Measurements from ENCODE around the gene ITPR1.

Gene ITPR1

DNA sequence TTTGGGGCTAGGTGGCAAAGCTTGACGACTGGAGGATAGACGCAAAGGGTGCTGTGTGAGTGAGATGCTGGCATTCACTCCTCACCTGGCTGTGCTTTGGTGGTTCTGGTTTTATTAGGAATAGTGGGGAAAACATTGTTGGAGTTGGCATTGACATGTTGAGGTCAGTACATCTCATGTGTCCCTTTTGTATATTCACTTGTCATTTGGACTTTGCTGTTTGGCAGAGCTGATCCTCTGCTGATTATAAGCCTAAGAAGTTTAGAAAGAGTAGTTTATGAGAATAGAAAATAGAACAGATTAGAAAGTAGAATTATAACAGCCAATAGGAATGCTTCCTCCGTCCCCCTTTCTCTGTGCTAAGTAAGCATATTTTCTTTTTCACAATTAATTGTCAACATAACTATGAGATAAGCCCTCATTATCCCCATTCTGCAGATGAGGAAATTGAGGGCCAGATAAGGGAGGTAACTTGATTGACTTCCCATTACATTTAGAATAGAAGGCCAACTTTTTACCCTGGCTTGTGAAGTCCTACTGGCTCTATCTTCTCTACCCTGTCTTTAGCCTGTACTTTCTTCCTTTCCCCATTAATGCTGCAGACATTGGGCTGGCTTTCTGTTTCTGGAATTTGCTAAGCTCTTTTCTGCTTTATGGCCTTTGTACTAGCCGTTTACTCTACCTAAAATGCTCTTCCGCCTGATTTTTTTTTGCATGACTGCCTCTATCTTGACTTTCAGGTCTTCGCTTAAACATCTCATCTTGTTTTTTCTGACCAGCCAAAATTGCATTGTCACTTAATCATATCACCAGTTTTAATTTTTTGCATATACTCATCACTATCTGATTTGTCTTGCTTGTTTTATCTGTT lies 12.8 kb downstream of the ITPR1 start:
- TF ChIP-seq SIN3A (IDR thresholded peaks at IDR 0.05; ENCODE audit: borderline replicate concordance, insufficient read depth, low read length) (no peak), TAF1 (IDR thresholded peaks at IDR 0.05; ENCODE audit: borderline replicate concordance, insufficient read depth, low read length) (no peak), FOXP2 (optimal IDR thresholded peaks at IDR 0.05; ENCODE audit: borderline replicate concordance, extremely low read depth, extremely low read length, insufficient read depth) (no peak), POLR2AphosphoS5 (IDR thresholded peaks at IDR 0.05; ENCODE audit: low read depth, low read length) (no peak)
- TF ChIP-seq, protein P1, sequence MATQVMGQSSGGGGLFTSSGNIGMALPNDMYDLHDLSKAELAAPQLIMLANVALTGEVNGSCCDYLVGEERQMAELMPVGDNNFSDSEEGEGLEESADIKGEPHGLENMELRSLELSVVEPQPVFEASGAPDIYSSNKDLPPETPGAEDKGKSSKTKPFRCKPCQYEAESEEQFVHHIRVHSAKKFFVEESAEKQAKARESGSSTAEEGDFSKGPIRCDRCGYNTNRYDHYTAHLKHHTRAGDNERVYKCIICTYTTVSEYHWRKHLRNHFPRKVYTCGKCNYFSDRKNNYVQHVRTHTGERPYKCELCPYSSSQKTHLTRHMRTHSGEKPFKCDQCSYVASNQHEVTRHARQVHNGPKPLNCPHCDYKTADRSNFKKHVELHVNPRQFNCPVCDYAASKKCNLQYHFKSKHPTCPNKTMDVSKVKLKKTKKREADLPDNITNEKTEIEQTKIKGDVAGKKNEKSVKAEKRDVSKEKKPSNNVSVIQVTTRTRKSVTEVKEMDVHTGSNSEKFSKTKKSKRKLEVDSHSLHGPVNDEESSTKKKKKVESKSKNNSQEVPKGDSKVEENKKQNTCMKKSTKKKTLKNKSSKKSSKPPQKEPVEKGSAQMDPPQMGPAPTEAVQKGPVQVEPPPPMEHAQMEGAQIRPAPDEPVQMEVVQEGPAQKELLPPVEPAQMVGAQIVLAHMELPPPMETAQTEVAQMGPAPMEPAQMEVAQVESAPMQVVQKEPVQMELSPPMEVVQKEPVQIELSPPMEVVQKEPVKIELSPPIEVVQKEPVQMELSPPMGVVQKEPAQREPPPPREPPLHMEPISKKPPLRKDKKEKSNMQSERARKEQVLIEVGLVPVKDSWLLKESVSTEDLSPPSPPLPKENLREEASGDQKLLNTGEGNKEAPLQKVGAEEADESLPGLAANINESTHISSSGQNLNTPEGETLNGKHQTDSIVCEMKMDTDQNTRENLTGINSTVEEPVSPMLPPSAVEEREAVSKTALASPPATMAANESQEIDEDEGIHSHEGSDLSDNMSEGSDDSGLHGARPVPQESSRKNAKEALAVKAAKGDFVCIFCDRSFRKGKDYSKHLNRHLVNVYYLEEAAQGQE (IDR thresholded peaks at IDR 0.05; ENCODE audit: insufficient read depth in 1 of 2, low read depth in 2 of 2, low read length in 2 of 2), result no peak

DNA sequence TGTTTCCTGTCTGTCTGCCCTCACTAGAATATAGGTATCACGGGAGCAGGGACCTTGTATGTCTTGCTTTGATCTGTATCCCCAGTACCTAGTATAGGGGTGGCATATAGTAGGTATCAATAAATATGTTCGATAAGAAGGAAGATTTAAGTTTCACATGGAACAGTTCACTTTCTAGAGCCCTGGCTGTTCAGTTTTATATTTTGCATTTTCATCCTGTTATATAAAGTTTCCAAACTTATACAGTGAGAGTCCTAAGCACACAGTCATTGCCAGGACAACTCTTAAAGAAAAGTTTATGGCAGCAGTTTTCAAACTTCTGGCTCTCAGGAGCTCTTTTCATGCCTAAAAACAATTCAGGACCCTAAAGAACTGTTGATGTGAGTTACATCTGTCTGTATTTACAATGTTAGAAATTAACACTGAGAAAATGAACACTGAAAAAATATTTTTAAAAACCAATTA lies 13.4 kb downstream of the ITPR1 start:
- TF ChIP-seq TAF1 (IDR thresholded peaks at IDR 0.05; ENCODE audit: borderline replicate concordance, insufficient read depth, low read length) (no peak), SIN3A (IDR thresholded peaks at IDR 0.05; ENCODE audit: borderline replicate concordance, insufficient read depth, low read length) (no peak), POLR2AphosphoS5 (IDR thresholded peaks at IDR 0.05; ENCODE audit: low read depth, low read length) (no peak), FOXP2 (optimal IDR thresholded peaks at IDR 0.05; ENCODE audit: borderline replicate concordance, extremely low read depth, extremely low read length, insufficient read depth) (no peak)
- TF ChIP-seq, protein P1 (IDR thresholded peaks at IDR 0.05; ENCODE audit: insufficient read depth in 1 of 2, low read depth in 2 of 2, low read length in 2 of 2), result no peak

DNA sequence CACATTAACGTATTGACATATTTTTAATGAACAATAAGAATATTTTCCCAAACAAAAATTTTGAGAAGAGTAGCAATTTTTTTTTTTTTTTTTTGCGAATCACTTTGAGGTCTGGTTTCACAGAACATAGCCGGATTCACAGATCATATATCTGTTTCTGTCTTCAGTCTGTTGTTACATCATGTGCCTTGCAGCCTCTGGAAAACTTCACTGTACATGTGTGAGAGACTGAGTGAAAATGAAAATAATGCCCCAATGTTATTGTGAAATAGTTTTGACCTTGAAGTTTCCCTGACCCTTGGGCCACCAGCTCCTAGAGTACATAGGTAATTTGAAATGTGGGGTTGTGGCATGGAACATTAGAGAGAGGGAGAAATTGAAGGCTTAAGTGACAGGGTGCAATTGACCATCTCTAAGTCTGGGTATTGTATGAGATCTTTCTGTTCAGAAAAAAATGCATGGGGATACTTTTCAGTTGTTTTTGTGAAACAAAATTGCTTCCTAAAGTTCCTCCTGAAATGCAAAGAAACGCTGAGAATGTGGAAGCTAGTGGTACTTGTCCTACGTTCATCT lies 14.0 kb downstream of the ITPR1 start:
- TF ChIP-seq POLR2AphosphoS5 (IDR thresholded peaks at IDR 0.05; ENCODE audit: low read depth, low read length) (no peak), FOXP2 (optimal IDR thresholded peaks at IDR 0.05; ENCODE audit: borderline replicate concordance, extremely low read depth, extremely low read length, insufficient read depth) (no peak)

DNA sequence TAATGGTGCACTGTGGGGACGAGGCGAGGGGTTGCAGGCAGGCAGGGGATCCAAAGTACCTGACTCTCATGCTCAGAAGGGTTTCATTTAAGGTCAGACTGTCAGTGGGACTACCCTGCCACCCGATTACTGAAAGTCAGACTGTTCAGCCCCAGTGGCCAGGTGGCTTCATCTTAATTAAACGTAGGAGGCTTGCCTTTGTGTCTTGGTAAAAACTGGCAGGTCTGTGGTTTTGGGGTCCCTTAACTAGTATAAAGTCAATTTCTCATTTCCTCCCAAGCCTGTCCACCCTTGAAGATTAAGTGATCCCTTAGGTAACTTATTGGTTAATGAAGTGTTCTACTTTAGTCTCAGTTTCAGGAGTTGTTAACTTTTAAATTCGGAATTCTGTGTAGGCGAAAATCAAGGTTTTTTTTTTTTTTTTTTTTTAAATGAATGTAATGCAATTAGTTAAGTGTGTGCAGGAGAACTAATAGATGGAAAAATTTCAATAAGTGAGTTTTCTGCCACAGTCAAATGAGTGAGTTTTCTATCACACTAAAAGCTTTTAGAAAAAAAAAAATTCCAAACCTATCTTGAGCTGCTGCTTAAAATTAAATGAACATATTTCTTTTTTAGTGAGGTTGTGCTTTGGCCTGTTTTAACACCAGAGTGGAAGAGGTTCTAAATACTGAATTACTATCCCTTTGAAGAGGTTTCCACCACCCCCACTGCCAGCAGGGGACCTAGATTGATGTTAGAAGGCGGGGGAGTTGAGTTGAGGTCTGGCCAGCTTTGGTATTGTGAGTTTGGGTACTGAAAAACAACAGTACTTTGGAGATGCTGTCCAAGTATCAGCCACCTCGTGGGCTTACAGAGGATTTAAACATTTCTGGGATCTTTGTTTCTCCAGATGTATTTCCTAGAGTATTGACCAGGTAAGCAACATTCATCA lies 15.2 kb downstream of the ITPR1 start:
- TF ChIP-seq FOXP2 (optimal IDR thresholded peaks at IDR 0.05; ENCODE audit: borderline replicate concordance, extremely low read depth, extremely low read length, insufficient read depth) (no peak), POLR2AphosphoS5 (IDR thresholded peaks at IDR 0.05; ENCODE audit: low read depth, low read length) (no peak), TAF1 (IDR thresholded peaks at IDR 0.05; ENCODE audit: borderline replicate concordance, insufficient read depth, low read length) (no peak), SIN3A (IDR thresholded peaks at IDR 0.05; ENCODE audit: borderline replicate concordance, insufficient read depth, low read length) (no peak)
- TF ChIP-seq, protein P1 (IDR thresholded peaks at IDR 0.05; ENCODE audit: insufficient read depth in 1 of 2, low read depth in 2 of 2, low read length in 2 of 2), result no peak

DNA sequence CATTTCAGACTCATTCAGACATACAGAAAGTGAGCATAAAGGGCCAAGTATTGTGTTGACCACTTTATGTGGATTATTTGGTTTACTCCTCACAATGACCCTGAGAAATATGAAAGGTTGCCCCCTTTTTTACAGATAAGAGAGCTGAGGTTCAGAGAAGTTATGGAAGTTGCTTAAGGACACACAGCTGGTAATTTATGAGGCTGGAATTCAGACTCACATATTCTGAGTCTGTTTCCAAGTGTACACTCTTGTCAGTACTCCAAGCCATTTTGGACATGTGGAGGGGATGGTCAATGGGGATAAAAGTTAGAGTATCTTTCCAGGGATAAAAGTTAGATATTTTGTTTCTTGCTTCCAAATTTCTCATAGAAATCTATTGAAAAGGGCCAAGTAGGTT lies 15.9 kb downstream of the ITPR1 start:
- no peak for TF ChIP-seq SIN3A (IDR thresholded peaks at IDR 0.05; ENCODE audit: borderline replicate concordance, insufficient read depth, low read length)
- TF ChIP-seq FOXP2 (optimal IDR thresholded peaks at IDR 0.05; ENCODE audit: borderline replicate concordance, extremely low read depth, extremely low read length, insufficient read depth), result no peak
- TF ChIP-seq POLR2AphosphoS5 (IDR thresholded peaks at IDR 0.05; ENCODE audit: low read depth, low read length), result no peak
- no peak for TF ChIP-seq TAF1 (IDR thresholded peaks at IDR 0.05; ENCODE audit: borderline replicate concordance, insufficient read depth, low read length)
- TF ChIP-seq, protein P1 (IDR thresholded peaks at IDR 0.05; ENCODE audit: insufficient read depth in 1 of 2, low read depth in 2 of 2, low read length in 2 of 2), result no peak

All from PFSK-1 (cell line).